Right atrium auricular region (tissue), 2 donors: ENCODE results near the gene MBL2. TPM values are rescaled to one million over a fixed set of nuclear protein-coding genes. Genes with fewer than 3 reads are reported as not detected.

Source experiments
- DNase-seq: peaks from one replicate; pipeline ENCODE4 v3.0.0-alpha.2; 2019; ENCODE audit warnings: low spot score
- H3K27ac ChIP-seq, 2 donors: fragments of 200-600 bp; sonication (generic); 1 replicate in 1 of 2; 2 replicates in 1 of 2; pipeline ENCODE4 v1.5.1; 2016 to 2019
- H3K27me3 ChIP-seq, 2 donors: fragments of 200-600 bp; sonication (generic); one replicate each; pipeline versions ENCODE4 v1.5.1 to v1.6.0; 2017 to 2019
- H3K36me3 ChIP-seq: fragments of 200-600 bp; sonication (generic); one replicate; pipeline ENCODE4 v1.5.1; 2016
- H3K4me1 ChIP-seq, 2 donors: fragments of 200-600 bp; sonication (generic); one replicate each; pipeline versions ENCODE4 v1.5.1 to v1.6.0; 2017 to 2019
- H3K4me3 ChIP-seq, 2 donors: fragments of 200-600 bp; sonication (generic); 1 replicate in 1 of 2; 2 replicates in 1 of 2; pipeline ENCODE4 v1.5.1; 2017 to 2019; ENCODE audit warnings: mild to moderate bottlenecking in 1 of 2, moderate library complexity in 1 of 2
- H3K9me3 ChIP-seq, 2 donors: fragments of 200-600 bp; sonication (generic); one replicate each; pipeline ENCODE4 v1.5.1; 2019
- CTCF ChIP-seq, 2 donors: fragments of 200-600 bp; sonication (generic); IDR thresholded peaks; one replicate each; pipeline ENCODE4 v1.5.1; 2019; ENCODE audit warnings: antibody characterized with exemption in 2 of 2
- total RNA-seq, 2 donors: library from RNA; depleted of rRNA; stranded (reverse); fragments of >200 nt; gene quantifications; one replicate each; pipeline ENCODE4 v1.1.0, GENCODE V29; 2016

Gene MBL2
- total RNA-seq, 2 donors from 2014 or later = not detected

GRCh38 chr10:52776471-52776903, 3.9 kb upstream of the MBL2 start:
- H3K9me3 ChIP-seq = no peaks in the 10 kb centered on the region

GRCh38 chr10:52775132-52775647, 2.6 kb upstream of the MBL2 start:
- Histone ChIP-seq H3K27me3 (no peaks in the 10 kb centered on the region), H3K4me1 (no peaks in the 10 kb centered on the region)
- no peak for DNase-seq

More at GRCh38 chr10:52776471-52776903, 3.9 kb upstream of the MBL2 start:
- Histone ChIP-seq H3K36me3 (no peaks in the 10 kb centered on the region), H3K27me3 (no peaks in the 10 kb centered on the region), H3K4me1 (no peaks in the 10 kb centered on the region), H3K4me3 (no peak overlapping the region), H3K27ac (no peak overlapping the region)
- TF ChIP-seq CTCF (IDR thresholded peaks at IDR 0.05) = no peak
- DNase-seq = no peak

GRCh38 chr10:52774600-52775106, 2.1 kb upstream of the MBL2 start:
- H3K4me1 ChIP-seq = no peaks in the 10 kb centered on the region
- no peaks in the 10 kb centered on the region for H3K27me3 ChIP-seq
- TF ChIP-seq CTCF (IDR thresholded peaks at IDR 0.05) = no peak
- DNase-seq = no peak
- no peaks in the 10 kb centered on the region for H3K9me3 ChIP-seq
- no peaks in the 10 kb centered on the region for H3K36me3 ChIP-seq
- no peak overlapping the region for H3K4me3 ChIP-seq
- no peak overlapping the region for H3K27ac ChIP-seq

More at GRCh38 chr10:52775132-52775647, 2.6 kb upstream of the MBL2 start:
- Histone ChIP-seq H3K36me3 (no peaks in the 10 kb centered on the region), H3K27ac (no peak overlapping the region), H3K4me3 (no peak overlapping the region), H3K9me3 (no peaks in the 10 kb centered on the region)
- TF ChIP-seq CTCF (IDR thresholded peaks at IDR 0.05) = no peak

- TF ChIP-seq CTCF (IDR thresholded peaks at IDR 0.05) = no peak
- H3K9me3 ChIP-seq = no peaks in the 10 kb centered on the region
- H3K4me1 ChIP-seq = no peaks in the 10 kb centered on the region
- no peak overlapping the region for H3K4me3 ChIP-seq
- no peak for DNase-seq
- H3K27ac ChIP-seq = no peak overlapping the region
- H3K36me3 ChIP-seq = no peaks in the 10 kb centered on the region
- no peaks in the 10 kb centered on the region for H3K27me3 ChIP-seq
Measured at GRCh38 chr10:52774182-52774581, 1.6 kb upstream of the MBL2 start.

GRCh38 chr10:52771534-52772445, 794 bp downstream of the MBL2 start:
- no peaks in the 10 kb centered on the region for H3K9me3 ChIP-seq
- H3K27ac ChIP-seq = no peak overlapping the region
- no peaks in the 10 kb centered on the region for H3K27me3 ChIP-seq
- no peaks in the 10 kb centered on the region for H3K4me1 ChIP-seq
- no peak for DNase-seq
- H3K4me3 ChIP-seq = no peak overlapping the region
- no peaks in the 10 kb centered on the region for H3K36me3 ChIP-seq
- no peak for TF ChIP-seq CTCF (IDR thresholded peaks at IDR 0.05)
